ENCODE results near the gene RASSF7. TPM values are rescaled to one million over a fixed set of nuclear protein-coding genes. Genes with fewer than 3 reads are reported as not detected.

Gene RASSF7
- total and polyA plus RNA-seq, 10 of the 15 experiments (the other 5 are each of a cell fraction or from before 2014, with no cell fraction given) = 0.39 to 29.7 (median 13.2) TPM

- Histone ChIP-seq H3K27me3 (replicated peaks in 1 of 2; ENCODE audit: control insufficient read depth in 2 of 2, insufficient read depth in 2 of 2, low read length in 1 of 2) (no peaks in the 10 kb centered on the region), H3K4me3 (no peak overlapping the region), H3K4me2 (ENCODE audit: control insufficient read depth, insufficient read depth) (peak overlapping the region; percentile 89; the same call in 1 of the 2 replicates), H2AFZ (ENCODE audit: control insufficient read depth, low read depth, low read length) (no peak overlapping the region), H3K27ac (ENCODE audit: control insufficient read depth, insufficient read depth) (no peak overlapping the region), H3K4me1 (ENCODE audit: control insufficient read depth, insufficient read depth, low read length) (peaks cover 20% of the 10 kb centered on the region), H4K20me1 (ENCODE audit: control insufficient read depth, insufficient read depth) (no peaks in the 10 kb centered on the region), H3K9me3 (replicated peaks; ENCODE audit: control insufficient read depth, insufficient read depth, low read length) (no peaks in the 10 kb centered on the region), H3K9ac (ENCODE audit: control insufficient read depth, insufficient read depth, low read length) (no peak overlapping the region), H3K36me3 (ENCODE audit: control insufficient read depth in 2 of 2, insufficient read depth in 2 of 2, low read length in 1 of 2) (peaks cover 0 to 12% of the 10 kb centered on the region in 2 experiments; a peak in 3 of 4 replicates), H3K79me2 (ENCODE audit: control insufficient read depth, insufficient read depth, low read length) (peaks cover 16% of the 10 kb centered on the region)
- no peak for FAIRE-seq
- ChIA-PET RAD21 (ENCODE audit: unreplicated experiment) (no interaction called here), CTCF (interaction anchor here (1.3 kb wide), 1 partner anchor 14 kb away, joined by 3 read pairs; no protein-coding TSS in a partner anchor), POLR2A (no interaction called here), SMC1A (ENCODE audit: uncharacterized antibody, unreplicated experiment) (interaction anchor here (2.1 kb wide), 1 partner anchor 14 kb away, joined by 5 read pairs; no protein-coding TSS in a partner anchor)
- no peak for ATAC-seq
- intact Hi-C loops (cut with micrococcal nuclease; ENCODE audit: unreplicated experiment) = no loop called here
- 96% methylated on average over 23 of the region's 33 CpGs for WGBS (ENCODE audit: insufficient coverage, insufficient replicate concordance, low lambda C conversion rate, missing lambda C conversion rate)
- no peak for DNase-seq (ENCODE audit: low read depth, low spot score)
- no TSS peak for BruUV-seq (replicated peaks)
- no peak for TF ChIP-seq FOS (IDR thresholded peaks at IDR 0.05; ENCODE audit: borderline replicate concordance, extremely low read depth, insufficient read length)
- TF ChIP-seq LARP7 (IDR thresholded peaks at IDR 0.05) = no peak
- no peak for TF ChIP-seq NFYB (IDR thresholded peaks at IDR 0.05; ENCODE audit: insufficient read depth, low read depth, low read length)
- no peak for TF ChIP-seq PRDM15 (CRISPR knock-in tag; IDR thresholded peaks at IDR 0.05)
- no peak for TF ChIP-seq STAT3 (IDR thresholded peaks at IDR 0.05; ENCODE audit: low read depth, low read length)
- TF ChIP-seq CEBPB (IDR thresholded peaks at IDR 0.05; ENCODE audit: borderline replicate concordance in 1 of 2, low read depth in 2 of 2, low read length in 2 of 2) = no peak
- TF ChIP-seq USF2 (IDR thresholded peaks at IDR 0.05; ENCODE audit: borderline replicate concordance, low read depth, low read length) = no peak
- TF ChIP-seq CBFB (IDR thresholded peaks at IDR 0.05; ENCODE audit: low read depth) = no peak
- no peak for TF ChIP-seq MXI1 (IDR thresholded peaks at IDR 0.05; ENCODE audit: low read depth, low read length)
- TF ChIP-seq SRF (IDR thresholded peaks at IDR 0.05; ENCODE audit: low read depth in 2 of 2, low read length in 2 of 2) = no peak
- TF ChIP-seq PKNOX1 (IDR thresholded peaks at IDR 0.05) = no peak
- no peak for TF ChIP-seq IRF3 (IDR thresholded peaks at IDR 0.05)
- no peak for TF ChIP-seq MEF2A (IDR thresholded peaks at IDR 0.05; ENCODE audit: insufficient read depth, low read depth, low read length)
- no peak for TF ChIP-seq SKIL (IDR thresholded peaks at IDR 0.05; ENCODE audit: low read depth, poor library complexity, severe bottlenecking)
- in situ Hi-C loops (cut with MboI) = no loop called here
Measured at GRCh38 chr11:532986-533585, 27.7 kb upstream of the RASSF7 start.

Measured in GM12878 (cell line).